Activated gamma-delta T cell treated with Interleukin-2 at 50 U/mL for 16 hours (primary cell): ENCODE measurements around the gene PRODH.
"Not testable (repeated sequence)": the region's sequence is repeated elsewhere in the genome, so short reads cannot be mapped to it uniquely, and the experiment has no call there.

ENCODE experiments used
- DNase-seq: peaks from one replicate; pipeline ENCODE4 v3.0.0-alpha.2; 2020

PRODH gene

GRCh38 chr22:18967391-18968010 lies 31.4 kb upstream of the PRODH start:
- not testable (repeated sequence) for DNase-seq

DNA sequence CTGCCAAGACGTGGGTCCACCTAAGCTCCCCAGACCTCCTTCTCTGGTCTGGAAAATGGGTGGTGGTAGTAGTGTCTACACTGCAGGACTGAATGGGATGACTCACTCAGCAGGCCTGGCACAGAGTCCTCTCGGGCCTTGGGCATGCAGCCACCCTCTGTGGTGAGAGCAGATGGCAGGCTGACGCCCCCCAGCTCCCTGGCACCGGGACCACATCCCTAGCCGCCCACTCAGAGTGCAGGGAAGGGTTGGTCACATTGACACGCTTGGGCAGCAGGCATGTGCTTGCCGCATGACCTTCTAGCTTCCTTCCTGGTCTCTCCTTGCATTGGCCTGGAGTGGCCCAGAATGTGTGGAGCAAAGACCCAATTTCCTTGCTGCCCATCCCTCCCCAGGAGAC lies 30.7 kb upstream of the PRODH start:
- no peak for DNase-seq

DNA sequence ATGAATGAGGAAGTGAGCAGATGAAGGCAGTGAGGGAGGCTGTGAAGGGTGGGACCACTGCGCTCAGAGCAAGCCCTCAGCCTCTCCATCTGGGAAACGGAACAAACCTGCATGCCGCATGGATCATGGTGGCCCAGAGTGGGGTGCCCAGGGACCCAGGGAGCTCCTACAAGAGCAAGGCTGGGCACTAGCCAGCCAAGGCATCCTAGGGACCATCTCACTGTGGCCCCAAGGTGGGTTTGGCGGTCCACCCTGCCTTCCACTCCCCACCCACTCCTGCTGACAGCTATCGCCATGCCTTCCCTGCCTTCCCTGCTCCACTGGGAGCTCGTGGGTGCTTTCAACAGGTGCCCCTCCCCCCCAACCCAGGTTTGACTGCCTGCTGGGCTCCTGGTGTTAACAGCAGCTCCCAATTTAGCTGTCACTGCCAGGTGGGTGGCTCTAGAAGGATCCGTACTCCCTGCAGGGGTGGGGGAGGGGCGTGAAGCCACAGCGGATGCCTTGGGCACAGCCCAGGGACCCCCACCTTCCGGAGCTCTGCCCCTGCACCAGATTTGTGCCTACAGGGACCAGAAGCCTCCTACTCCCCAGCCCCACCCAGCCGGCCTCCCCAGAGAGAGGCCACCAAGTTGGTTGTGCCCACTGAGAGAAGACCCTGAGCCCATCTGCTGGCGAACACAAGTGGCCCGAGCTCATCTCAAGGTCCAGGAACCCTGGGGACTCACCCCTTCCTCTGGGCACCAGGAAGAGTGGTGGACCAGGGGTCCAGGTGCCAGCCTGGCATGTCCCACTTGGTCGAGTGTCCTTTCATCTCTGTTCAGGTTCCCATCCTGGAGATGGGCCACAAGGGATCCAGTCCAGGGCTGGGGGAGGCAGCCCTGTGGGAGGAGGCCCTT lies 29.7 kb upstream of the PRODH start:
- DNase-seq = no peak

GRCh38 chr22:18964501-18965265 lies 28.6 kb upstream of the PRODH start:
- not testable (repeated sequence) for DNase-seq

GRCh38 chr22:18964051-18964450 lies 28.0 kb upstream of the PRODH start:
- not testable (repeated sequence) for DNase-seq

DNA sequence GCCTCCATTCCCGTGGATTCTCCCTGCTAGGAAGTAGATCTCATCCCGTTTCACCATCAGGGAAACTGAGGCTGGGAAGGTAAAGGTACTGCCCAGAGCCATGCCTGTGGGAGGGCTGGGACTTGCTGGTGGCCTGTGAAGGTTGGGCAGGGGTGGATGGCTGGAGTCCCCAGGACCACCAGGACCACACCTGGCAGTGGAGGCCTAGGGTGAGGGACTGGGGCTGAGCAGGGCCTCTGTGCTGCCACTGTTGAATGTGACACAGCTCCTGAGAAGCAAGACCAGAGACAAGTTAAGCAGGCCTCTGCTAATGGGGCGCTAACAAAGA lies 26.2 kb upstream of the PRODH start:
- no peak for DNase-seq

DNA sequence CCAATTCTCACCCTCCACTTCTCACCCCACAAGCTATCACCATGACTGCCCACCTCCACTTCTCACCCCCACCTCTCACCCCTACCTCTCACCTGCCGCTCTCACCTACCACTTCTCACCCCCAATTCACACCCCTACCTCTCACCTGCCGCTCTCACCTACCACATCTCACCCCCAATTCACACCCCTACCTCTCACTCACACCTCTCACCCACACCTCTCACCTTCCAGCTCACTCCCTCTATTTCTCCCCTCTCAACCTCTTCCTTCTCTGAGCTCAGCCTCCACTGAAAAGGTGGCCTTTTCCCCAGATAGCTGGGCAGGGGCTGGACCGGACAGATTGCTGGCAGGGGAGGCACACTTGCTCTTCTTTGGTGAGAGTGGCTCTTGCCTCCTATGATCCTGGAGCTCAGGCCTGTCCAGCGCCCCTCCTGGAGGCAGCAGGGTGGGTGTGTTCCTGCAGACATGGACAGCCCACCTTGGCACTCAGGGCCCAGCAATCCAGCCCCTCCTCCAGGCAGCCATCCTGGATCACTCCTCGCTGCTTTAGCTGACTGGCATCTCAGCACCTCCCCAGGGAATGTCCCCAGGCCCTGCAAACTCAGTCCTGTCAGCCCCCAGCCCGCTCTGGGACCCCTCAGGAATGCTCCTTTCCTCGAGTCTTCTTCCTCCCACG lies 25.7 kb upstream of the PRODH start:
- DNase-seq = not testable (repeated sequence)

DNA sequence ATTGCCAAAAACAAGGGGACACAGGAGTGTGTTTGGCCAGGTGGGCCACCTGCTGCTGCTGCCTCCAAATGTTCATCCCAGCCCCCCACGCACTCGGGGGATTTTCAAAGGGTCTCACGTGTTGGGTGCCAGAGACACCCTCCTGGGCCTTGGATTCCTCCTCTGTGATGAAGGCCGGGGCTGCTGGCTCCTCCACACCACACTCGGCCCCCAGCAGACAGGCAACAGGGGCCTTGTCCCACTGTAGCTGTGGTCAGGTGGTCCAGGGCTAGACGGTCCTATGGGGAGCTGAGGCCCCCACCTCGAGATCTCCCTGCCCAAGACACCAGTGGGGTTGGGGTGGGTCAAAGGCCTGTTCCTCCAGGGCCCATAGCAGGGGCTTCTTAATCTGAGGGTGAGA lies 25.1 kb upstream of the PRODH start:
- not testable (repeated sequence) for DNase-seq

DNA sequence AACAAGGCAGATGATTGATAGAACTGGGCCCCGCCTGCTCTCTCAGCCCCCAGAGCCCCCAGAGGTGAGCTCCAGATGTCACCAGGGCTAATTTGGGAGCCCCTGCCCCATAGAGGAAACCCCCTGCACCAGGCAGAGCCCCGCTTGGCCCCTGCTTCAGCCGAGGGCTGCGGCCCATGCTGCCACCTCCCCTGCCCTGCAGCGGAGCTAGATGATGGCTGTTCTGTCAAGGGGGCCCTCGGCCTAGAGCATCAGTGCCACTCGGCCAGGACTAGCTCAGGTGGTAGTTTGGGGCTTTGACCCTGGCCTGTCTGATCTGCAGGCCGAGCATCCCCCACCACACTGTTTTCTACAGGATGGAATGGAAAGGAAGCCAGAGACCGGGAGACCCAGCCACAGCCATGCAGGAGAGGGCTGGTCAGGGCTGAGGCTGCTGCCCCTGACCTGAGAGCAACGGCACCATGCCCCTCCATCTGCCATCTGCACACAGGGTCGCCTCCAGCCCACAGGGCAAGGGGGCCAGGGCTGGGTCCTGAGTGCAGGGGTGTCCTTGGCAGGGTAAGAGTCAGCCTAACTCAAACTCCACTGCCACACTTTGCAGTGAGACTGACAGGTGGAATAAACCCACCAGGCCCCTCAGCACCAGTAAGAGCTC lies 24.2 kb upstream of the PRODH start:
- not testable (repeated sequence) for DNase-seq

DNA sequence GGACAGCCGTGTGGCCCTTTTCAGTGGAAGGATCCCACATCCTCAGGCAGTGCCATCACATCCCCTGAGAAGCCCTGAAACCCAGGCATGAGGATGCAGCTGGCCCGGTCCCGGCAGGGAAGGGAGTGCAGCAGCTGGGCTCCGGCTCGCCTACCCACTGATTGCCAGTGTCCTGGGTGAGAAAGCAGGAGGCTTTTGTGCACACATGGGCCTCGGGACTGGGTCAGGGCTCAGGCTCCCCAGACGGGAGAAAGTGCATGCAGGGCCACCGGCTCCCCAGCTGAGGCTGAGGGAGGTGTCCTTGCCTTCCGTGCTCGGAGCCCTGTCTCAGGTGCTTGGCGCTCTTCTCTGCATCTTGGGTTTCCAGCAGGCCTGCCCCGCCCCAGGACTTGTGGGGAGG lies 23.6 kb upstream of the PRODH start:
- DNase-seq = not testable (repeated sequence)

DNA sequence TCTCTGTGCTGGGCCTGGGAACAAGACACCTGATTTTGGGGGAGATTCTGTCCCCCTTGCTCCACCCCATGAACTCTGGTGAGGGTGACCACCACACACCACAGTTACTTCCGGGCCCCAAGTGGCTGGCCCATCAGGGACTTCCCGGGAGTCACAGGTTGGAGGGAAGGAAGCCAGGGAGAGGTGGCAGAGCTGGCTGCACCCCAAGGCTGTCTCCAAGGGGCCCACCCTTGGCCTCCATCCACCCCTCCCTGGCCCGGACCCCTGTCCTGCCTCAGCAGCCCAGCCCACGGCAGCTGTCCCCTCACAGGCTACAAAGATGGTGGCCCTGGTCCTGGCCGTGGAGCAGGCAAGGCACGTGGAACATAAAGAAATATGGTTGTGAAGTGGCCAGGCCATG lies 23.2 kb upstream of the PRODH start:
- DNase-seq = not testable (repeated sequence)

- peak; percentile 16 for DNase-seq
These were observed 22.6 kb upstream of the PRODH start for GRCh38 chr22:18958738-18959137.

GRCh38 chr22:18958321-18958705 lies 22.2 kb upstream of the PRODH start:
- not testable (repeated sequence) for DNase-seq

GRCh38 chr22:18957621-18958320 lies 21.7 kb upstream of the PRODH start:
- not testable (repeated sequence) for DNase-seq

GRCh38 chr22:18956956-18957355 lies 20.9 kb upstream of the PRODH start:
- DNase-seq = not testable (repeated sequence)

DNA sequence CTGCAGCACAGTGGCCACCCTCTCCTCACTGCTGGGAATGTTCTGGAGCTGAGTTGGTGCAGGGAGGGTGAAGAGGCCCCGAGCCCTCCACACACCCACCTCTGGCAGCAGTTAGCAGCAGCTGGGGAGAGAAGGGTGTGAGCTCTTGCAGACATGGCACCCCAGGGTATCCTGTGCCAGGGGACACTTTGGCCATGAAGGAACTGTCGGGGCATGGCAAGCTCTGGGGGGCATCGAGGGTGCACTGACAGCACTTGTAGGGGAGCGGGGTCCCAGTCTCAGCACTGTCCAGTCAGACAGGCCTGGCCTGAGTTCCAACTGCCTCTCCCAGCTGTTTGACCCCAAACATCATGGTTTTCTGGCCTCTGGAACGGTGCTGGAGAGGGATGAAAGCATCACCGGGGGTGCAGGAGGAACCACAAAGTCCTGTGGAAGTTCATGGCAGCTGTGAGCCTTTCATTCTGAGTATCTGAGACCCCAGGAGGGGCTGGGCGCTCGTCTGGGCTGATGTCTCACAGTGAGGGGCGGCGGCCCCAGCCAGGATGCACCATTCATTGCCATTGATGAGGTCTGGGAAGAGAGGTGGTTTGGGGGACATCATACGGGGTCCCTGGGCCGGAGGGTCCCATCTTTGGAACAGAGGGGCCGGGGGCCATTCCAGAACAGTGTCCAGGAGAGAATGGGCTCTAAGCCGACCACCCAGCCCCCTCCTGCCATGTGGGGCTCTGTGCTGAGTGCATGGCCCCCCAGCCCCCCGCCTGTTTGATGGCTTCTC lies 20.2 kb upstream of the PRODH start:
- not testable (repeated sequence) for DNase-seq

DNA sequence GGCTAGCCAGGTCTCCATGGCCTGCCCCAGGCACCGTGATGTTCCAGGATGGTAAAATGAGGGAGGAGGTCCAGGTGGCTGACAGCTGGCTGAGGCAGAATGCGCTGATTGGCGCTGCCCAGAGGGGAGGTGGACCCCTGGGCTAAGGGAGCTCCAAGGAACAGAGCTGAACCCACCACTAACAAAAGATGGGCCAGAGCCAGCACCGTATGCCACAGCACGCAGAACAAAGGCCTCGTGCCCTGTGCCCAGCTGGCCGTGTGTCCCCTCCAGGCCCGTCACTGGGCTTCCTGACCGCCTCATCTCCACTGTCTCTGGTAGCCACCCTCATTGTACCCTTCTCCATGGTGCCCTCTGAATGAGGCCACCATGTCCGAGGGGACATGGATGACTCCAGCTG lies 19.6 kb upstream of the PRODH start:
- peak; percentile 2 for DNase-seq

DNA sequence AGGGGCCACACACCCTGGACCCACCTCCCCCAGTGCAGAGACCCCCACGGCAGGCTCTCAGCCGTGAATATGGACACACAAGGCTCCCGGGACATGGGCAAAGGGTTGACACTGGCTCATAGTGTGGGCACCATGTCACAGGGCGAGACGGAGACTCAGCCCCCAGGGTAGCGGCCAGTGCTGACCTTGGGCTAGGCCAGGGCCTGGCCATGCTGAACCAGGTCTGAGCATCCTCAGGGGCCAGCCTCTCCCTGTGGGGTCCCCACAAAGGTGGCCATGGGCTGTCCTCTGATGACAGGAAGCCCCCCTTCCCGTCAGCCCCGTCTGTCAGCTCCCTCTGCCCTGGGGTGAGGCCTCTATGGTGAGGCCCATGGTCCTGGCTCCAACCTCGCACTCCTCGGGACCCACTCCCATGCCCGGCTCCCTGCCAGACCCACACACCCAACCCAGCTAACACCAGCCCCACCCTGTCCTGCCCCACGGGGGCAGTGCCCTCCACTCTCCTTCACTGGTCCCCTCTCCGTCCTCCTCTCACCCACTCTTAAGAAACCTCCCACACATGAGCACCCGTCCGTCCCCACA lies 19.0 kb upstream of the PRODH start:
- DNase-seq = peak; percentile 2

- peak; percentile 53 for DNase-seq
These were observed 18.4 kb upstream of the PRODH start for GRCh38 chr22:18954303-18954989.

DNA sequence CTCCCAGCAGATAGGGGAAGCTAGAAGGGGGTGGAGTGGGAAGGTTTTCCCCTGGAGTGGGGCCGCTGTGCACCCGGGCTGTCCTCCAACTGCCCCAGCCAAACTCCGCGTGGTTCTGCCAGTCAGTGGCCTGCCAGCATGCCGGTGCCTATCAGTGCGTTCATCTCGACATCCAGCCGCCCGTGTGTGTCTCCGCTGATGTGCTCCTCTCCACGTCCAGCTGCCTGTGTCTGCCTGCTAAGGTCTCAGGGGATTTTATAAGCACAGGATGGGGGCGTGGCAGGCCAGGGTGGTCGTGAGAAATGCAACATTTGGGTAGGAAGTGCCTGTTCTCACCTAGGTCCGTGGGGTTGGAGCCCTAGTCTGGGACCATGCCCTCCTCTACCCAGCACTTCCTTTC lies 17.0 kb upstream of the PRODH start:
- DNase-seq = not testable (repeated sequence)
